ENCODE results near the gene DHFR2.
"Not testable (repeated sequence)": the region's sequence is repeated elsewhere in the genome, so short reads cannot be mapped to it uniquely, and the experiment has no call there.

Gene DHFR2

GRCh38 chr3:94065122-94065521 lies 2.4 kb upstream of the DHFR2 start:
- TF ChIP-seq CTCF (IDR thresholded peaks at IDR 0.05) = no peak
- no peak for DNase-seq (ENCODE audit: low spot score)
- no peak overlapping the region for H3K27ac ChIP-seq
- no peak overlapping the region for H3K4me3 ChIP-seq

GRCh38 chr3:94064243-94064860 lies 1.6 kb upstream of the DHFR2 start:
- Histone ChIP-seq H3K4me3 (peak overlapping the region; percentile 78), H3K27ac (peak overlapping the region in 1 of 2 donors; percentile 93)
- no peak for TF ChIP-seq CTCF (IDR thresholded peaks at IDR 0.05)
- DNase-seq (ENCODE audit: low spot score) = no peak

GRCh38 chr3:94063496-94064119 lies 892 bp upstream of the DHFR2 start:
- TF ChIP-seq CTCF (IDR thresholded peaks at IDR 0.05) = no peak
- H3K4me3 ChIP-seq = peak overlapping the region; percentile 78
- H3K27ac ChIP-seq = peak overlapping the region; percentile 93 to 96
- no peak for DNase-seq (ENCODE audit: low spot score)

- DNase-seq (ENCODE audit: low spot score) = no peak
- no peak for TF ChIP-seq CTCF (IDR thresholded peaks at IDR 0.05)
- Histone ChIP-seq H3K27ac (no peak overlapping the region), H3K4me3 (no peak overlapping the region)
Measured at GRCh38 chr3:94061297-94061696, 1.4 kb downstream of the DHFR2 start.

GRCh38 chr3:94050546-94050945 lies 12.2 kb downstream of the DHFR2 start:
- Histone ChIP-seq H3K4me3 (no peak overlapping the region), H3K27ac (no peak overlapping the region)
- DNase-seq (ENCODE audit: low spot score) = no peak
- no peak for TF ChIP-seq CTCF (IDR thresholded peaks at IDR 0.05)

- no peak overlapping the region for H3K4me3 ChIP-seq
- no peak for DNase-seq (ENCODE audit: low spot score)
- no peak overlapping the region for H3K27ac ChIP-seq
- TF ChIP-seq CTCF (IDR thresholded peaks at IDR 0.05) = no peak
Measured at GRCh38 chr3:94049267-94049666, 13.4 kb downstream of the DHFR2 start.

GRCh38 chr3:94046533-94046932 lies 16.2 kb downstream of the DHFR2 start:
- DNase-seq (ENCODE audit: low spot score) = no peak
- TF ChIP-seq CTCF (IDR thresholded peaks at IDR 0.05) = no peak
- Histone ChIP-seq H3K27ac (no peak overlapping the region), H3K4me3 (no peak overlapping the region)

- DNase-seq (ENCODE audit: low spot score); H3K27ac ChIP-seq; H3K4me3 ChIP-seq: not testable (repeated sequence)
Measured at GRCh38 chr3:94044100-94044936, 18.4 kb downstream of the DHFR2 start.

Measured in coronary artery (tissue), 2 donors.